HepG2 (cell line): ENCODE data around the gene OXGR1. TPM values are rescaled to one million over a fixed set of nuclear protein-coding genes. Genes with fewer than 3 reads are reported as not detected.

ENCODE experiments used
- ATAC-seq: fragments of 200-7000 bp; cut with Tn5 transposase; 3 replicates; pipeline ENCODE4 v1.9.1; 2020; ENCODE audit warnings: mild to moderate bottlenecking, moderate library complexity
- BruUV-seq: library from RNA; stranded (reverse); fragments of 400-500 nt; replicated peaks from 2 replicates; lab custom pipeline; 2021; lab: Mats Ljungman, UMichigan
- CTCF ChIA-PET: fragments of 300-600 bp; formaldehyde crosslinking; extraction: SDS; loops from one replicate; lab custom pipeline; 2021; ENCODE audit warnings: low total read pairs, inconsistent platforms, low intra/inter-chr PET ratio; lab: Yijun Ruan, JAX
- POLR2A ChIA-PET: fragments of 350-600 bp; sonication (Branson Sonifier 250); formaldehyde crosslinking; loops from one replicate; lab custom pipeline; 2020; ENCODE audit warnings: antibody characterized with exemption, inconsistent platforms; lab: Yijun Ruan, JAX
- DNase-seq: peaks from one replicate; pipeline ENCODE4 v3.0.0-alpha.2; 2015; ENCODE audit warnings: low spot score
- FAIRE-seq: peaks from 3 replicates; lab custom pipeline; 2011; peaks lifted over from hg19 to GRCh38; lab: Jason Lieb, UNC
- H2AFZ ChIP-seq: one replicate; pipeline ENCODE4 v1.6.1; 2011; ENCODE audit warnings: low read length, inconsistent platforms
- H3K27ac ChIP-seq: fragments of 300-600 bp; 3 replicates; pipeline ENCODE4 v1.8.0; 2011; ENCODE audit warnings: mixed run types, mild to moderate bottlenecking, mixed read lengths, low read length, inconsistent platforms; ENCODE audit not compliant: insufficient read depth; ENCODE audit errors: extremely low read length
- H3K27me3 ChIP-seq, 2 experiments: fragments of 200-600 bp in 1 of 2; 2 replicates in 1 of 2; 3 replicates in 1 of 2; pipeline versions ENCODE4 v1.6.0 to v1.8.0; 2011; ENCODE audit warnings: low read length in 2 of 2, mild to moderate bottlenecking in 2 of 2, moderate library complexity in 2 of 2, inconsistent platforms in 1 of 2; ENCODE audit not compliant: insufficient read depth in 2 of 2, control insufficient read depth in 1 of 2
- H3K36me3 ChIP-seq, 2 experiments: fragments of 200-600 bp in 1 of 2; replicated peaks in 1 of 2; 2 replicates in 1 of 2; 3 replicates in 1 of 2; pipeline versions ENCODE4 v1.5.1 to v1.8.0; 2011; ENCODE audit warnings: low read length in 2 of 2, inconsistent platforms in 1 of 2; ENCODE audit not compliant: insufficient read depth in 2 of 2, control insufficient read depth in 1 of 2
- H3K4me1 ChIP-seq: 2 replicates; pipeline ENCODE4 v1.5.1; 2012; ENCODE audit warnings: low read length, inconsistent platforms; ENCODE audit not compliant: insufficient read depth
- H3K4me2 ChIP-seq: 2 replicates; pipeline ENCODE4 v1.6.0; 2011; ENCODE audit warnings: low read depth, low read length, inconsistent platforms
- H3K4me3 ChIP-seq, 3 experiments: fragments of 200-600 bp in 1 of 3; sonication (generic), shearing (Covaris generic) in 1 of 3; replicated peaks in 1 of 3; 2 replicates each; pipeline ENCODE4 v1.5.1; 2011 to 2016; ENCODE audit warnings: low read length in 3 of 3, inconsistent platforms in 2 of 3, low read depth in 2 of 3, mild to moderate bottlenecking in 2 of 3, control low read depth in 1 of 3, mixed read lengths in 1 of 3; ENCODE audit not compliant: insufficient read depth in 1 of 3
- H3K79me2 ChIP-seq: one replicate; pipeline ENCODE4 v1.6.1; 2011; ENCODE audit warnings: low read length, inconsistent platforms; ENCODE audit not compliant: insufficient read depth
- H3K9ac ChIP-seq: 2 replicates; pipeline ENCODE4 v1.6.0; 2011; ENCODE audit warnings: mild to moderate bottlenecking, low read depth, low read length, inconsistent platforms; ENCODE audit not compliant: insufficient read depth
- H3K9me3 ChIP-seq: 2 replicates; pipeline ENCODE4 v1.5.1; 2012; ENCODE audit warnings: mild to moderate bottlenecking, low read length
- H4K20me1 ChIP-seq: 2 replicates; pipeline ENCODE4 v1.6.0; 2011; ENCODE audit warnings: inconsistent platforms, mild to moderate bottlenecking, low read length, moderate library complexity; ENCODE audit not compliant: insufficient read depth
- ATF7 ChIP-seq, 2 experiments: fragments of 450-650 bp in 1 of 2; sonication (generic) in 1 of 2; formaldehyde crosslinking in 1 of 2; IDR thresholded peaks; 2 replicates each; pipeline versions ENCODE4 v1.4.0 to v1.6.1; 2016 to 2020; ENCODE audit warnings: antibody characterized with exemption in 1 of 2, mild to moderate bottlenecking in 1 of 2, missing genetic modification reagents in 1 of 2
- MIXL1 ChIP-seq: IDR thresholded peaks from 2 replicates; pipeline ENCODE4 v1.6.1; 2016
- NFIC ChIP-seq: IDR thresholded peaks from 2 replicates; pipeline ENCODE4 v1.6.1; 2012; ENCODE audit warnings: mild to moderate bottlenecking, low read length, inconsistent platforms
- NR2F1 ChIP-seq, 2 experiments: fragments of 450-650 bp in 1 of 2; formaldehyde crosslinking in 1 of 2; IDR thresholded peaks; 2 replicates each; pipeline versions ENCODE4 v1.5.0 to v1.6.1; 2016 to 2020; ENCODE audit warnings: mild to moderate bottlenecking in 1 of 2, missing compliant biosample characterization in 1 of 2, missing genetic modification reagents in 1 of 2, moderate library complexity in 1 of 2
- PHF21A ChIP-seq: sonication (generic); formaldehyde crosslinking; IDR thresholded peaks from 2 replicates; pipeline ENCODE4 v1.5.0; 2020; ENCODE audit warnings: mild to moderate bottlenecking, missing genetic modification reagents
- ZBTB49 ChIP-seq: sonication (generic); formaldehyde crosslinking; IDR thresholded peaks from 2 replicates; pipeline ENCODE4 v1.4.0; 2020; ENCODE audit warnings: missing genetic modification reagents, borderline replicate concordance
- ZNF124 ChIP-seq: sonication (generic); formaldehyde crosslinking; IDR thresholded peaks from 2 replicates; pipeline ENCODE4 v1.4.0; 2020; ENCODE audit warnings: missing genetic modification reagents
- ZNF274 ChIP-seq: sonication (generic); formaldehyde crosslinking; IDR thresholded peaks from 2 replicates; pipeline ENCODE4 v1.5.1; 2020; ENCODE audit warnings: mild to moderate bottlenecking, missing genetic modification reagents
- WGBS: methylation state at CpG from one replicate; pipeline ENCODE4 v1.1.6; 2017; ENCODE audit warnings: low lambda C conversion rate; 5-methylcytosine and 5-hydroxymethylcytosine counted together
- in situ Hi-C: cut with HindIII; loops from 2 replicates; pipeline ENCODE4 v1.10.0; 2017; ENCODE audit warnings: low pct_unique_long_range_greater_than_20kb; ENCODE audit not compliant: extremely low pct_ligation_motif_present
- intact Hi-C: fragments of 100-400 bp; cut with micrococcal nuclease; formaldehyde crosslinking; loops from one replicate; pipeline ENCODE4 v1.10.0; 2022; ENCODE audit not compliant: unreplicated experiment
- polyA plus RNA-seq, 8 experiments: library from polyadenylated mRNA; depleted of rRNA in 3 of 8; stranded (reverse) in 7 of 8; unstranded in 1 of 8; fragments of >200 nt; fragmentation: Illumina TruSeq in 4 of 8; extraction: Trizol in 4 of 8; gene quantifications; 2 replicates each; pipeline versions ENCODE4 v1.2.1 to v1.2.3, GENCODE V29; 2011 to 2016; ENCODE audit warnings: low read depth in 4 of 8, missing spikeins in 1 of 8, mixed read lengths in 1 of 8; ENCODE audit not compliant: insufficient read depth in 1 of 8
- total RNA-seq, 5 experiments: library from RNA; depleted of rRNA; stranded (reverse); fragments of >200 nt; fragmentation: Illumina TruSeq; extraction: Trizol; gene quantifications; 2 replicates each; pipeline ENCODE4 v1.2.3, GENCODE V29; 2016; ENCODE audit warnings: low read depth in 1 of 5

OXGR1 gene
- total and polyA plus RNA-seq, 2 of the 13 experiments (the other 11 are each of a cell fraction or from before 2014, with no cell fraction given): not detected

GRCh38 chr13:97008643-97009042 is 14.4 kb upstream of the OXGR1 start:
- Histone ChIP-seq H3K4me2 (no peak overlapping the region), H3K4me3 (no peak overlapping the region), H3K27me3 (peaks cover 0 to 10% of the 10 kb centered on the region in 2 experiments; a peak in 1 of 5 replicates), H2AFZ (no peak overlapping the region)
- no peak for ATAC-seq
- 1% methylated on average over 4 of the region's 4 CpGs for WGBS
- no TSS peak for BruUV-seq
- TF ChIP-seq ATF7 (IDR thresholded peaks at IDR 0.05) (no peak), ATF7 (CRISPR knock-in tag; IDR thresholded peaks at IDR 0.05) (no peak), NR2F1 (CRISPR knock-in tag; IDR thresholded peaks at IDR 0.05) (no peak), ZNF124 (CRISPR knock-in tag) (no peak), NFIC (no peak), ZNF274 (no peak), MIXL1 (no peak), PHF21A (no peak), ZBTB49 (CRISPR knock-in tag) (no peak)
- TF ChIP-seq, all 625 proteins: peak for 0
- CTCF ChIA-PET: no interaction called here
- in situ Hi-C loops: loop anchor here (25.0 kb wide), 1 partner anchor 804 kb away; no protein-coding TSS in a partner anchor
- FAIRE-seq (no peak), DNase-seq (no peak)
- no peaks in the 10 kb centered on the region for H3K4me1 ChIP-seq
- H3K9ac ChIP-seq: no peak overlapping the region
- no peaks in the 10 kb centered on the region for H3K79me2 ChIP-seq
- intact Hi-C loops: no loop called here
- H4K20me1 ChIP-seq: no peaks in the 10 kb centered on the region
- POLR2A ChIA-PET: no interaction called here
- H3K36me3 ChIP-seq: no peaks in the 10 kb centered on the region
- no peak overlapping the region for H3K27ac ChIP-seq
- H3K9me3 ChIP-seq: no peaks in the 10 kb centered on the region
